ENCODE results near the gene CEP55. TPM values are rescaled to one million over a fixed set of nuclear protein-coding genes. Genes with fewer than 3 reads are reported as not detected.

Gene CEP55
- total RNA-seq, 1 experiment from 2014 or later: 17.3 TPM

GRCh38 chr10:93566435-93567276 is 70.2 kb downstream of the CEP55 start, which contains the start of gene FFAR4 (continued):
- TF ChIP-seq CREM (CRISPR knock-in tag; IDR thresholded peaks at IDR 0.05) (0 out of 2 replicates have a peak, but pooled peaks have one; percentile 37), MYBL2 (CRISPR knock-in tag; IDR thresholded peaks at IDR 0.05) (peak; percentile 80; the same call in 1 of the 2 replicates), EMX1 (CRISPR knock-in tag; IDR thresholded peaks at IDR 0.05) (no peak), ZNF121 (CRISPR knock-in tag; IDR thresholded peaks at IDR 0.05) (peak; percentile 51), NR2C2 (CRISPR knock-in tag; IDR thresholded peaks at IDR 0.05) (no peak), CBFB (CRISPR knock-in tag; IDR thresholded peaks at IDR 0.05; ENCODE audit: low read depth) (0 out of 2 replicates have a peak, but pooled peaks have one; percentile 57), AFF4 (CRISPR knock-in tag; IDR thresholded peaks at IDR 0.05; ENCODE audit: borderline replicate concordance) (peak; percentile 77; the same call in 1 of the 2 replicates), NR1H2 (CRISPR knock-in tag; IDR thresholded peaks at IDR 0.05) (no peak), GTF2I (CRISPR knock-in tag; conservative IDR thresholded peaks at IDR 0.05) (no peak), HMGXB4 (CRISPR knock-in tag; IDR thresholded peaks at IDR 0.05) (peak; percentile 68), SMAD4 (CRISPR knock-in tag; IDR thresholded peaks at IDR 0.05) (peak; percentile 47; the same call in 1 of the 2 replicates), ZNF232 (CRISPR knock-in tag; IDR thresholded peaks at IDR 0.05) (no peak), ETV6 (CRISPR knock-in tag; IDR thresholded peaks at IDR 0.05) (0 out of 2 replicates have a peak, but pooled peaks have one; percentile 62), ZNF263 (CRISPR knock-in tag; IDR thresholded peaks at IDR 0.05; ENCODE audit: low read depth) (0 out of 2 replicates have a peak, but pooled peaks have one; percentile 30), FOXP1 (CRISPR knock-in tag; IDR thresholded peaks at IDR 0.05; ENCODE audit: borderline replicate concordance) (peak; percentile 90; the same call in 1 of the 2 replicates), KAT7 (CRISPR knock-in tag; IDR thresholded peaks at IDR 0.05; ENCODE audit: borderline replicate concordance) (peak; percentile 46), MLX (CRISPR knock-in tag; IDR thresholded peaks at IDR 0.05) (peak; percentile 93; the same call in 1 of the 2 replicates), ATF1 (CRISPR knock-in tag; IDR thresholded peaks at IDR 0.05) (peak; percentile 27), NFATC4 (CRISPR knock-in tag; IDR thresholded peaks at IDR 0.05) (no peak)
- TF ChIP-seq, protein P1, sequence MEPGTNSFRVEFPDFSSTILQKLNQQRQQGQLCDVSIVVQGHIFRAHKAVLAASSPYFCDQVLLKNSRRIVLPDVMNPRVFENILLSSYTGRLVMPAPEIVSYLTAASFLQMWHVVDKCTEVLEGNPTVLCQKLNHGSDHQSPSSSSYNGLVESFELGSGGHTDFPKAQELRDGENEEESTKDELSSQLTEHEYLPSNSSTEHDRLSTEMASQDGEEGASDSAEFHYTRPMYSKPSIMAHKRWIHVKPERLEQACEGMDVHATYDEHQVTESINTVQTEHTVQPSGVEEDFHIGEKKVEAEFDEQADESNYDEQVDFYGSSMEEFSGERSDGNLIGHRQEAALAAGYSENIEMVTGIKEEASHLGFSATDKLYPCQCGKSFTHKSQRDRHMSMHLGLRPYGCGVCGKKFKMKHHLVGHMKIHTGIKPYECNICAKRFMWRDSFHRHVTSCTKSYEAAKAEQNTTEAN (CRISPR knock-in tag; IDR thresholded peaks at IDR 0.05): peak; percentile 48; the same call in 1 of the 2 replicates
- TF ChIP-seq, protein P2, sequence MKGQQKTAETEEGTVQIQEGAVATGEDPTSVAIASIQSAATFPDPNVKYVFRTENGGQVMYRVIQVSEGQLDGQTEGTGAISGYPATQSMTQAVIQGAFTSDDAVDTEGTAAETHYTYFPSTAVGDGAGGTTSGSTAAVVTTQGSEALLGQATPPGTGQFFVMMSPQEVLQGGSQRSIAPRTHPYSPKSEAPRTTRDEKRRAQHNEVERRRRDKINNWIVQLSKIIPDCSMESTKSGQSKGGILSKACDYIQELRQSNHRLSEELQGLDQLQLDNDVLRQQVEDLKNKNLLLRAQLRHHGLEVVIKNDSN (CRISPR knock-in tag; IDR thresholded peaks at IDR 0.05): peak; percentile 42; the same call in 1 of the 2 replicates
- TF ChIP-seq, protein P3, sequence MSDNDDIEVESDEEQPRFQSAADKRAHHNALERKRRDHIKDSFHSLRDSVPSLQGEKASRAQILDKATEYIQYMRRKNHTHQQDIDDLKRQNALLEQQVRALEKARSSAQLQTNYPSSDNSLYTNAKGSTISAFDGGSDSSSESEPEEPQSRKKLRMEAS (CRISPR knock-in tag; IDR thresholded peaks at IDR 0.05): peak; percentile 88
- TF ChIP-seq, protein P4, sequence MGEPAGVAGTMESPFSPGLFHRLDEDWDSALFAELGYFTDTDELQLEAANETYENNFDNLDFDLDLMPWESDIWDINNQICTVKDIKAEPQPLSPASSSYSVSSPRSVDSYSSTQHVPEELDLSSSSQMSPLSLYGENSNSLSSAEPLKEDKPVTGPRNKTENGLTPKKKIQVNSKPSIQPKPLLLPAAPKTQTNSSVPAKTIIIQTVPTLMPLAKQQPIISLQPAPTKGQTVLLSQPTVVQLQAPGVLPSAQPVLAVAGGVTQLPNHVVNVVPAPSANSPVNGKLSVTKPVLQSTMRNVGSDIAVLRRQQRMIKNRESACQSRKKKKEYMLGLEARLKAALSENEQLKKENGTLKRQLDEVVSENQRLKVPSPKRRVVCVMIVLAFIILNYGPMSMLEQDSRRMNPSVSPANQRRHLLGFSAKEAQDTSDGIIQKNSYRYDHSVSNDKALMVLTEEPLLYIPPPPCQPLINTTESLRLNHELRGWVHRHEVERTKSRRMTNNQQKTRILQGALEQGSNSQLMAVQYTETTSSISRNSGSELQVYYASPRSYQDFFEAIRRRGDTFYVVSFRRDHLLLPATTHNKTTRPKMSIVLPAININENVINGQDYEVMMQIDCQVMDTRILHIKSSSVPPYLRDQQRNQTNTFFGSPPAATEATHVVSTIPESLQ (CRISPR knock-in tag; IDR thresholded peaks at IDR 0.05): no peak
- TF ChIP-seq, protein P5, sequence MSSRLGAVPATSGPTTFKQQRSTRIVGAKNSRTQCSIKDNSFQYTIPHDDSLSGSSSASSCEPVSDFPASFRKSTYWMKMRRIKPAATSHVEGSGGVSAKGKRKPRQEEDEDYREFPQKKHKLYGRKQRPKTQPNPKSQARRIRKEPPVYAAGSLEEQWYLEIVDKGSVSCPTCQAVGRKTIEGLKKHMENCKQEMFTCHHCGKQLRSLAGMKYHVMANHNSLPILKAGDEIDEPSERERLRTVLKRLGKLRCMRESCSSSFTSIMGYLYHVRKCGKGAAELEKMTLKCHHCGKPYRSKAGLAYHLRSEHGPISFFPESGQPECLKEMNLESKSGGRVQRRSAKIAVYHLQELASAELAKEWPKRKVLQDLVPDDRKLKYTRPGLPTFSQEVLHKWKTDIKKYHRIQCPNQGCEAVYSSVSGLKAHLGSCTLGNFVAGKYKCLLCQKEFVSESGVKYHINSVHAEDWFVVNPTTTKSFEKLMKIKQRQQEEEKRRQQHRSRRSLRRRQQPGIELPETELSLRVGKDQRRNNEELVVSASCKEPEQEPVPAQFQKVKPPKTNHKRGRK (CRISPR knock-in tag; IDR thresholded peaks at IDR 0.05; ENCODE audit: borderline replicate concordance): no peak
- TF ChIP-seq, protein P6, sequence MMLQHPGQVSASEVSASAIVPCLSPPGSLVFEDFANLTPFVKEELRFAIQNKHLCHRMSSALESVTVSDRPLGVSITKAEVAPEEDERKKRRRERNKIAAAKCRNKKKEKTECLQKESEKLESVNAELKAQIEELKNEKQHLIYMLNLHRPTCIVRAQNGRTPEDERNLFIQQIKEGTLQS (CRISPR knock-in tag; conservative IDR thresholded peaks at IDR 0.05): no peak
